ENCODE results near the gene SP1. TPM values are rescaled to one million over a fixed set of nuclear protein-coding genes. Genes with fewer than 3 reads are reported as not detected.
"Not testable (repeated sequence)": the region's sequence is repeated elsewhere in the genome, so short reads cannot be mapped to it uniquely, and the experiment has no call there.

The SP1 gene
- polyA plus RNA-seq (2013, experiment 1 of 2; ENCODE audit: insufficient read length): 30.6 TPM
- polyA plus RNA-seq (2013, experiment 2 of 2; ENCODE audit: insufficient read length): 28.9 TPM

GRCh38 chr12:53380104-53380793 lies at the start of gene SP1:
SP1 (plus strand) TSS chr12:53380176; CDS start chr12:53380292, 116 bp downstream.
- peak; percentile 97 for DNase-seq

- no peak for DNase-seq
Measured at GRCh38 chr12:53330671-53331070, 49.3 kb upstream of the SP1 start.

- DNase-seq: not testable (repeated sequence)
Measured at GRCh38 chr12:53332339-53332738, 47.6 kb upstream of the SP1 start.

GRCh38 chr12:53332744-53333143 lies 47.2 kb upstream of the SP1 start:
- DNase-seq: no peak

- no peak for DNase-seq
Measured at GRCh38 chr12:53333289-53333688, 46.7 kb upstream of the SP1 start.

- no peak for DNase-seq
Measured at GRCh38 chr12:53333845-53334244, 46.1 kb upstream of the SP1 start.

GRCh38 chr12:53334822-53335221 lies 45.2 kb upstream of the SP1 start:
- no peak for DNase-seq

GRCh38 chr12:53336181-53336681 lies 43.7 kb upstream of the SP1 start, which contains the start of gene SP7:
SP7 (minus strand) TSS chr12:53336354; CDS start chr12:53335646, 708 bp downstream.
- no peak for DNase-seq

GRCh38 chr12:53338017-53338416 lies 42.0 kb upstream of the SP1 start:
- DNase-seq: no peak

GRCh38 chr12:53338916-53339315 lies 41.1 kb upstream of the SP1 start:
- DNase-seq: no peak

- DNase-seq: no peak
Measured at GRCh38 chr12:53340398-53340797, 39.6 kb upstream of the SP1 start.

GRCh38 chr12:53343449-53343848 lies 36.5 kb upstream of the SP1 start:
- DNase-seq: no peak

GRCh38 chr12:53343969-53344368 lies 36.0 kb upstream of the SP1 start:
- no peak for DNase-seq

GRCh38 chr12:53344487-53344823 lies 35.5 kb upstream of the SP1 start:
- DNase-seq: no peak

GRCh38 chr12:53344824-53345485 lies 35.0 kb upstream of the SP1 start:
- peak; percentile 79 for DNase-seq

GRCh38 chr12:53345486-53346188 lies 34.3 kb upstream of the SP1 start:
- DNase-seq: peak; percentile 86

GRCh38 chr12:53346491-53346890 lies 33.5 kb upstream of the SP1 start:
- no peak for DNase-seq

- no peak for DNase-seq
Measured at GRCh38 chr12:53347905-53348304, 32.1 kb upstream of the SP1 start.

GRCh38 chr12:53352331-53353256 lies 27.4 kb upstream of the SP1 start:
- peak; percentile 80 for DNase-seq

- DNase-seq: no peak
Measured at GRCh38 chr12:53353257-53353655, 26.7 kb upstream of the SP1 start.

GRCh38 chr12:53355121-53355520 lies 24.9 kb upstream of the SP1 start:
- no peak for DNase-seq

GRCh38 chr12:53358836-53359419 lies 21.0 kb upstream of the SP1 start:
- DNase-seq: no peak

Data from fibroblast of skin of abdomen (primary cell).